ENCODE results near the gene PNLIPRP2.

PNLIPRP2 gene

GRCh38 chr10:116648903-116649302, 28.1 kb downstream of the PNLIPRP2 start:
- no peak overlapping the region for H3K9ac ChIP-seq
- no peaks in the 10 kb centered on the region for H3K4me1 ChIP-seq
- H2AFZ ChIP-seq: no peak overlapping the region
- no peak overlapping the region for H3K4me3 ChIP-seq (ENCODE audit: low read depth, low read length)
- H3K79me2 ChIP-seq: no peaks in the 10 kb centered on the region
- H3K27ac ChIP-seq: no peak overlapping the region
- H3K4me2 ChIP-seq (ENCODE audit: low read length): no peak overlapping the region
- no peak for TF ChIP-seq CTCF (IDR thresholded peaks at IDR 0.05)
- no peaks in the 10 kb centered on the region for H3K36me3 ChIP-seq (ENCODE audit: control insufficient read depth, insufficient read depth, low read length)
- H3K9me3 ChIP-seq (ENCODE audit: control insufficient read depth, low read length): no peaks in the 10 kb centered on the region
- H3K27me3 ChIP-seq (ENCODE audit: control insufficient read depth, insufficient read depth, low read length): no peaks in the 10 kb centered on the region

GRCh38 chr10:116653885-116654284, 33.1 kb downstream of the PNLIPRP2 start:
- no peaks in the 10 kb centered on the region for H3K79me2 ChIP-seq
- no peak overlapping the region for H3K4me3 ChIP-seq (ENCODE audit: low read depth, low read length)
- no peak overlapping the region for H2AFZ ChIP-seq
- no peak overlapping the region for H3K4me2 ChIP-seq (ENCODE audit: low read length)
- H3K9me3 ChIP-seq (ENCODE audit: control insufficient read depth, low read length): no peaks in the 10 kb centered on the region
- no peak overlapping the region for H3K9ac ChIP-seq
- no peaks in the 10 kb centered on the region for H3K36me3 ChIP-seq (ENCODE audit: control insufficient read depth, insufficient read depth, low read length)
- no peak overlapping the region for H3K27ac ChIP-seq
- no peak for TF ChIP-seq CTCF (IDR thresholded peaks at IDR 0.05)
- H3K4me1 ChIP-seq: no peaks in the 10 kb centered on the region
- H3K27me3 ChIP-seq (ENCODE audit: control insufficient read depth, insufficient read depth, low read length): no peaks in the 10 kb centered on the region

- Histone ChIP-seq H3K9me3 (ENCODE audit: control insufficient read depth, low read length) (no peaks in the 10 kb centered on the region), H3K9ac (no peak overlapping the region), H3K4me3 (ENCODE audit: low read depth, low read length) (no peak overlapping the region), H3K27me3 (ENCODE audit: control insufficient read depth, insufficient read depth, low read length) (no peaks in the 10 kb centered on the region), H3K79me2 (no peaks in the 10 kb centered on the region), H3K27ac (no peak overlapping the region), H3K4me2 (ENCODE audit: low read length) (no peak overlapping the region), H3K4me1 (no peaks in the 10 kb centered on the region), H2AFZ (no peak overlapping the region), H3K36me3 (ENCODE audit: control insufficient read depth, insufficient read depth, low read length) (no peaks in the 10 kb centered on the region)
- TF ChIP-seq CTCF (IDR thresholded peaks at IDR 0.05): no peak
Measured at GRCh38 chr10:116654816-116655215, 34.1 kb downstream of the PNLIPRP2 start.

DNA sequence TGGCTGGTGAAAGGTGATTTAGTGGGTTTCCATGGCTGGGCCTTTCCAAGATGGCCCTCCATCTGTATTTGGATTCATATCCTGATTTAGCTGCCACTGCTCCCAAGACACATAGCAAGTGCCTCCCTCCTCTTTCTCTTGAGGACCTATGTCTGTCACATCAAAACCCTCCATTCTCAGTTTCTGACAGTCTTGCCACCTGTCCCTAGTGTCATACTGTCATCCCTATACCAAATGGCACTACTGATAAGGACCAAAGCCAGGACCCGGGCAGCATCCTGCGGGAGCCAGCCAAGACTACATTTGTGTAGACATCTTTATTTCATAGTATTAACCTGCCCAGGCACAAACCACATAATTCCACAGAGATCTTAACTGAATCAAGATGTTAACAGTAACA, 34.8 kb downstream of the PNLIPRP2 start:
- no peaks in the 10 kb centered on the region for H3K4me1 ChIP-seq
- H3K4me2 ChIP-seq (ENCODE audit: low read length): no peak overlapping the region
- no peaks in the 10 kb centered on the region for H3K79me2 ChIP-seq
- no peaks in the 10 kb centered on the region for H3K36me3 ChIP-seq (ENCODE audit: control insufficient read depth, insufficient read depth, low read length)
- no peak overlapping the region for H3K27ac ChIP-seq
- TF ChIP-seq CTCF (IDR thresholded peaks at IDR 0.05): no peak
- no peak overlapping the region for H3K9ac ChIP-seq
- no peak overlapping the region for H2AFZ ChIP-seq
- H3K4me3 ChIP-seq (ENCODE audit: low read depth, low read length): no peak overlapping the region
- H3K9me3 ChIP-seq (ENCODE audit: control insufficient read depth, low read length): no peaks in the 10 kb centered on the region
- H3K27me3 ChIP-seq (ENCODE audit: control insufficient read depth, insufficient read depth, low read length): no peaks in the 10 kb centered on the region

- Histone ChIP-seq H3K79me2 (no peaks in the 10 kb centered on the region), H3K36me3 (ENCODE audit: control insufficient read depth, insufficient read depth, low read length) (no peaks in the 10 kb centered on the region), H3K4me2 (ENCODE audit: low read length) (no peak overlapping the region), H3K9me3 (ENCODE audit: control insufficient read depth, low read length) (no peaks in the 10 kb centered on the region), H3K27me3 (ENCODE audit: control insufficient read depth, insufficient read depth, low read length) (no peaks in the 10 kb centered on the region), H3K9ac (no peak overlapping the region), H2AFZ (no peak overlapping the region), H3K4me1 (no peaks in the 10 kb centered on the region), H3K27ac (no peak overlapping the region), H3K4me3 (ENCODE audit: low read depth, low read length) (no peak overlapping the region)
- no peak for TF ChIP-seq CTCF (IDR thresholded peaks at IDR 0.05)
Measured at GRCh38 chr10:116656044-116656443, 35.3 kb downstream of the PNLIPRP2 start.

All from parathyroid adenoma (tissue), 2 donors.